K562 (cell line): Measurements from ENCODE around the gene CRLF3. TPM values are rescaled to one million over a fixed set of nuclear protein-coding genes. Genes with fewer than 3 reads are reported as not detected.

Source experiments
- BHLHE40 ChIP-seq: IDR thresholded peaks from 2 replicates; pipeline ENCODE4 v1.6.1; 2011; ENCODE audit warnings: low read length, improper control_type of control experiment
- CBFA2T3 ChIP-seq: fragments of 450-650 bp; IDR thresholded peaks from 2 replicates; pipeline ENCODE4 v1.6.1; 2017
- CBX2 ChIP-seq: fragments of 200-600 bp; sonication (generic); IDR thresholded peaks from one replicate; pipeline ENCODE4 v1.6.1; 2012; ENCODE audit warnings: mild to moderate bottlenecking, low read length, inconsistent platforms; ENCODE audit not compliant: insufficient read depth, poor library complexity, severe bottlenecking
- PRDM10 ChIP-seq: fragments of 450-650 bp; IDR thresholded peaks from 2 replicates; pipeline ENCODE4 v1.6.1; 2018; ENCODE audit not compliant: partially characterized antibody
- SUPT5H ChIP-seq: fragments of 450-650 bp; IDR thresholded peaks from 2 replicates; pipeline ENCODE4 v1.6.1; 2016
- TEAD4 ChIP-seq, 2 experiments: sonication (generic) in 1 of 2; formaldehyde crosslinking in 1 of 2; IDR thresholded peaks; 2 replicates each; pipeline versions ENCODE4 v1.6.1 to v1.8.0; 2012 to 2022; ENCODE audit warnings: borderline replicate concordance in 1 of 2, inconsistent platforms in 1 of 2, low read length in 1 of 2, mild to moderate bottlenecking in 1 of 2, missing genetic modification reagents in 1 of 2
- ZNF165 ChIP-seq: fragments of 250-450 bp; sonication (Bioruptor Pico); IDR thresholded peaks from 2 replicates; pipeline ENCODE4 v1.4.0; 2020; ENCODE audit warnings: borderline replicate concordance
- polyA plus RNA-seq, 8 experiments: library from polyadenylated mRNA; depleted of rRNA in 4 of 8; stranded (reverse) in 5 of 8; unstranded in 3 of 8; fragments of >200 nt; fragmentation: Nextera tagmentation in 2 of 8; fragmentation: Illumina TruSeq in 1 of 8; extraction: Ambion mirVana in 2 of 8; extraction: Trizol in 1 of 8; gene quantifications; 2 replicates each; pipeline versions ENCODE4 v1.2.1 to v1.2.3, GENCODE V29; 2011 to 2014; ENCODE audit warnings: inconsistent platforms in 1 of 8, missing spikeins in 1 of 8
- total RNA-seq, 7 experiments: library from RNA; depleted of rRNA in 6 of 7; stranded (reverse); fragments of >200 nt in 6 of 7; fragmentation: Illumina TruSeq in 2 of 7; extraction: Trizol in 2 of 7; gene quantifications; 2 replicates each; pipeline versions ENCODE4 v1.2.1 to v1.2.3, GENCODE V29; 2011 to 2021; ENCODE audit warnings: low replicate concordance in 1 of 7
- TF ChIP-seq, protein P1 (sequence below): sonication (generic); formaldehyde crosslinking; IDR thresholded peaks from 2 replicates; pipeline ENCODE4 v1.9.0; 2022; ENCODE audit warnings: mild to moderate bottlenecking, missing genetic modification reagents
- TF ChIP-seq, protein P2 (sequence below), 2 experiments: fragments of 450-650 bp; IDR thresholded peaks; 2 replicates each; pipeline ENCODE4 v1.6.1; 2016; ENCODE audit warnings: mild to moderate bottlenecking in 2 of 2, borderline replicate concordance in 1 of 2, low read depth in 1 of 2, moderate library complexity in 1 of 2
- TF ChIP-seq, protein P3 (sequence below): fragments of 250-450 bp; sonication (Bioruptor Pico); IDR thresholded peaks from 2 replicates; pipeline ENCODE4 v1.4.0; 2020; ENCODE audit warnings: mild to moderate bottlenecking, moderate library complexity

Gene CRLF3
- total and polyA plus RNA-seq, 9 of the 15 experiments (the other 6 are each of a cell fraction or from before 2014, with no cell fraction given) = 13.2 to 55.9 (median 29.8) TPM

GRCh38 chr17:30831257-30831656, 6.8 kb upstream of the CRLF3 start (continued):
- TF ChIP-seq, protein P1, sequence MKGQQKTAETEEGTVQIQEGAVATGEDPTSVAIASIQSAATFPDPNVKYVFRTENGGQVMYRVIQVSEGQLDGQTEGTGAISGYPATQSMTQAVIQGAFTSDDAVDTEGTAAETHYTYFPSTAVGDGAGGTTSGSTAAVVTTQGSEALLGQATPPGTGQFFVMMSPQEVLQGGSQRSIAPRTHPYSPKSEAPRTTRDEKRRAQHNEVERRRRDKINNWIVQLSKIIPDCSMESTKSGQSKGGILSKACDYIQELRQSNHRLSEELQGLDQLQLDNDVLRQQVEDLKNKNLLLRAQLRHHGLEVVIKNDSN (CRISPR knock-in tag) = no peak
- TF ChIP-seq, protein P2, sequence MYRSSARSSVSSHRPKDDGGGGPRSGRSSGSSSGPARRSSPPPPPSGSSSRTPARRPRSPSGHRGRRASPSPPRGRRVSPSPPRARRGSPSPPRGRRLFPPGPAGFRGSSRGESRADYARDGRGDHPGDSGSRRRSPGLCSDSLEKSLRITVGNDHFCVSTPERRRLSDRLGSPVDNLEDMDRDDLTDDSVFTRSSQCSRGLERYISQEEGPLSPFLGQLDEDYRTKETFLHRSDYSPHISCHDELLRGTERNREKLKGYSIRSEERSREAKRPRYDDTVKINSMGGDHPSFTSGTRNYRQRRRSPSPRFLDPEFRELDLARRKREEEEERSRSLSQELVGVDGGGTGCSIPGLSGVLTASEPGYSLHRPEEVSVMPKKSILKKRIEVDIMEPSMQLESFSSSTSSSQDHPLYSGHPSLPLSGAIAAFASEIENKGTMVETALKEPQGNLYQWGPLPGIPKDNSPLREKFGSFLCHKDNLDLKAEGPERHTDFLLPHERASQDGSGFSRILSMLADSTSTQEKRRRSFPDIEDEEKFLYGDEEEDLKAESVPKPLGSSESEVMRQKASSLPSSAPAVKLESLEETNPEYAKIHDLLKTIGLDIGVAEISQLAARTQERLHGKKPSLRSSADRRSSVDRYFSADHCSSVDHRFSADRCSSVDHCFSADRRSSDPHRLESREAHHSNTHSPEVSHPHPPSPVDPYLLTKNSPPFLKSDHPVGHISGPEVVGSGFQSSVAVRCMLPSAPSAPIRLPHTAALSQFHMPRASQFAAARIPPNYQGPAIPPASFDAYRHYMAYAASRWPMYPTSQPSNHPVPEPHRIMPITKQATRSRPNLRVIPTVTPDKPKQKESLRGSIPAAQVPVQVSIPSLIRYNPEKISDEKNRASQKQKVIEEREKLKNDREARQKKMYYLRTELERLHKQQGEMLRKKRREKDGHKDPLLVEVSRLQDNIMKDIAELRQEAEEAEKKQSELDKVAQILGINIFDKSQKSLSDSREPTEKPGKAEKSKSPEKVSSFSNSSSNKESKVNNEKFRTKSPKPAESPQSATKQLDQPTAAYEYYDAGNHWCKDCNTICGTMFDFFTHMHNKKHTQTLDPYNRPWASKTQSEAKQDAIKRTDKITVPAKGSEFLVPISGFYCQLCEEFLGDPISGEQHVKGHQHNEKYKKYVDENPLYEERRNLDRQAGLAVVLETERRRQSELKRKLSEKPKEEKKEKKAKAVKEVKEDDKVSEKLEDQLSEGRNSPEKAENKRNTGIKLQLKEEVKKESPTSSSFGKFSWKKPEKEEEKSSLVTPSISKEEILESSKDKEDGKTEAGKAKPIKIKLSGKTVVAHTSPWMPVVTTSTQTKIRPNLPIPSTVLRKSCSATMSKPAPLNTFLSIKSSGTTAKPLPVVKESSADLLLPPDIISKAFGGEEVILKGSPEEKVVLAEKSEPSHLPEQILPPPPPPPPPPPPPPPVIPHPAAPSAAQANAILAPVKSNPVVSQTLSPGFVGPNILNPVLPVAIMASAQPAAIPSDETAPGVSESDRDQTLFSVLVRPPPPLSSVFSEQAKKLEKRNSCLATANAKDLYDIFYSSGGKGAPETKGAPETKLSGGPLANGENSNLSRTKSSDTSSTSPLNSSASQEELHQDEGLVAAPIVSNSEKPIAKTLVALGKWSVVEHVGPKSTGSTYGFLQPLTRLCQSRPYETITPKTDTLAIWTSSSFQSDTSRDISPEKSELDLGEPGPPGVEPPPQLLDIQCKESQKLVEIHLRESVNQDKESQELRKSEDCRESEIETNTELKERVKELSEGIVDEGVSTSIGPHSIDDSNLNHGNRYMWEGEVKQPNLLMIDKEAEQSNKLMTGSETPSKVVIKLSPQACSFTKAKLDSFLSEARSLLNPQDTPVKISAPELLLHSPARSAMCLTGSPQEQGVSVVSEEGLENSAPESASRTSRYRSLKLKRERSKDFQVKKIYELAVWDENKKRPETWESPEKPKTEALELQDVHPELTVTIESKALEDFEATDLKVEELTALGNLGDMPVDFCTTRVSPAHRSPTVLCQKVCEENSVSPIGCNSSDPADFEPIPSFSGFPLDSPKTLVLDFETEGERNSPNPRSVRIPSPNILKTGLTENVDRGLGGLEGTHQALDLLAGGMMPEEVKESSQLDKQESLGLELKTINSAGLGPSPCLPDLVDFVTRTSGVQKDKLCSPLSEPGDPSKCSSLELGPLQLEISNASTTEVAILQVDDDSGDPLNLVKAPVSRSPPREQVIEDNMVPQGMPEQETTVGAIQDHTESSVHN (IDR thresholded peaks at IDR 0.05; ENCODE audit: borderline replicate concordance in 1 of 2, low read depth in 1 of 2) = no peak
- TF ChIP-seq SUPT5H (no peak), TEAD4 (IDR thresholded peaks at IDR 0.05; ENCODE audit: low read length) (no peak), TEAD4 (CRISPR knock-in tag; IDR thresholded peaks at IDR 0.05; ENCODE audit: borderline replicate concordance) (no peak), BHLHE40 (no peak), ZNF165 (CRISPR knock-in tag) (no peak), CBFA2T3 (no peak), CBX2 (no peak), PRDM10 (no peak)
- TF ChIP-seq, protein P3, sequence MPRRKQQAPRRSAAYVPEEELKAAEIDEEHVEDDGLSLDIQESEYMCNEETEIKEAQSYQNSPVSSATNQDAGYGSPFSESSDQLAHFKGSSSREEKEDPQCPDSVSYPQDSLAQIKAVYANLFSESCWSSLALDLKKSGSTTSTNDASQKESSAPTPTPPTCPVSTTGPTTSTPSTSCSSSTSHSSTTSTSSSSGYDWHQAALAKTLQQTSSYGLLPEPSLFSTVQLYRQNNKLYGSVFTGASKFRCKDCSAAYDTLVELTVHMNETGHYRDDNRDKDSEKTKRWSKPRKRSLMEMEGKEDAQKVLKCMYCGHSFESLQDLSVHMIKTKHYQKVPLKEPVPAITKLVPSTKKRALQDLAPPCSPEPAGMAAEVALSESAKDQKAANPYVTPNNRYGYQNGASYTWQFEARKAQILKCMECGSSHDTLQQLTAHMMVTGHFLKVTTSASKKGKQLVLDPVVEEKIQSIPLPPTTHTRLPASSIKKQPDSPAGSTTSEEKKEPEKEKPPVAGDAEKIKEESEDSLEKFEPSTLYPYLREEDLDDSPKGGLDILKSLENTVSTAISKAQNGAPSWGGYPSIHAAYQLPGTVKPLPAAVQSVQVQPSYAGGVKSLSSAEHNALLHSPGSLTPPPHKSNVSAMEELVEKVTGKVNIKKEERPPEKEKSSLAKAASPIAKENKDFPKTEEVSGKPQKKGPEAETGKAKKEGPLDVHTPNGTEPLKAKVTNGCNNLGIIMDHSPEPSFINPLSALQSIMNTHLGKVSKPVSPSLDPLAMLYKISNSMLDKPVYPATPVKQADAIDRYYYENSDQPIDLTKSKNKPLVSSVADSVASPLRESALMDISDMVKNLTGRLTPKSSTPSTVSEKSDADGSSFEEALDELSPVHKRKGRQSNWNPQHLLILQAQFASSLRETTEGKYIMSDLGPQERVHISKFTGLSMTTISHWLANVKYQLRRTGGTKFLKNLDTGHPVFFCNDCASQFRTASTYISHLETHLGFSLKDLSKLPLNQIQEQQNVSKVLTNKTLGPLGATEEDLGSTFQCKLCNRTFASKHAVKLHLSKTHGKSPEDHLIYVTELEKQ = no peak
